ENCODE data around the gene CRTC2. TPM values are rescaled to one million over a fixed set of nuclear protein-coding genes. Genes with fewer than 3 reads are reported as not detected.
A peak's percentile ranks its signal among the peaks of the same experiment; 100 is the strongest.

Gene CRTC2
- total RNA-seq, 1 experiment from 2014 or later: 26.6 TPM

- no peak for DNase-seq (ENCODE audit: low read depth)
These were observed 15.1 kb upstream of the CRTC2 start for GRCh38 chr1:153973525-153973924.

GRCh38 chr1:153973071-153973470, 14.7 kb upstream of the CRTC2 start:
- DNase-seq (ENCODE audit: low read depth): no peak

- no peak for DNase-seq (ENCODE audit: low read depth)
These were observed 11.9 kb upstream of the CRTC2 start for GRCh38 chr1:153970346-153970745.

- no peak for DNase-seq (ENCODE audit: low read depth)
These were observed 10.6 kb upstream of the CRTC2 start for GRCh38 chr1:153968972-153969371.

GRCh38 chr1:153968408-153968807, 10.0 kb upstream of the CRTC2 start:
- no peak for DNase-seq (ENCODE audit: low read depth)

GRCh38 chr1:153968000-153968363, 9.6 kb upstream of the CRTC2 start:
- DNase-seq (ENCODE audit: low read depth): no peak

- DNase-seq (ENCODE audit: low read depth): peak; percentile 96
These were observed 8.9 kb upstream of the CRTC2 start, which contains the start of gene CREB3L4 for GRCh38 chr1:153967107-153967999. TSS of gene CREB3L4 (plus strand) at chr1:153967902. CDS start at chr1:153968526, 624 bp downstream.

GRCh38 chr1:153963850-153964331, 5.5 kb upstream of the CRTC2 start:
- DNase-seq (ENCODE audit: low read depth): peak; percentile 68

- DNase-seq (ENCODE audit: low read depth): peak; percentile 95
These were observed 4.8 kb upstream of the CRTC2 start, which contains the start of gene SLC39A1 for GRCh38 chr1:153963030-153963849. TSS of gene SLC39A1 (minus strand) at chr1:153963537. CDS start at chr1:153962715, 822 bp downstream.

- DNase-seq (ENCODE audit: low read depth): peak; percentile 52
These were observed 3.9 kb upstream of the CRTC2 start for GRCh38 chr1:153962088-153963029.

GRCh38 chr1:153961421-153961820, 3.0 kb upstream of the CRTC2 start:
- DNase-seq (ENCODE audit: low read depth): no peak

- no peak for DNase-seq (ENCODE audit: low read depth)
These were observed 1.8 kb upstream of the CRTC2 start for GRCh38 chr1:153960206-153960605.

GRCh38 chr1:153959454-153959853, 1.0 kb upstream of the CRTC2 start:
- DNase-seq (ENCODE audit: low read depth): no peak

GRCh38 chr1:153958961-153959260, 499 bp upstream of the CRTC2 start:
- DNase-seq (ENCODE audit: low read depth): no peak

- DNase-seq (ENCODE audit: low read depth): peak; percentile 29
These were observed 685 bp downstream of the CRTC2 start for GRCh38 chr1:153957744-153958110.

- no peak for DNase-seq (ENCODE audit: low read depth)
These were observed 1.3 kb downstream of the CRTC2 start for GRCh38 chr1:153956997-153957715.

- no peak for DNase-seq (ENCODE audit: low read depth)
These were observed 3.6 kb downstream of the CRTC2 start for GRCh38 chr1:153954826-153955225.

- DNase-seq (ENCODE audit: low read depth): no peak
These were observed 4.5 kb downstream of the CRTC2 start for GRCh38 chr1:153953859-153954365.

GRCh38 chr1:153951801-153952200, 6.6 kb downstream of the CRTC2 start:
- no peak for DNase-seq (ENCODE audit: low read depth)

GRCh38 chr1:153951183-153951582, 7.2 kb downstream of the CRTC2 start:
- DNase-seq (ENCODE audit: low read depth): no peak
